Loucy (cell line): ENCODE data around the gene YIF1A.

Experiments
- H2AFZ ChIP-seq: fragments of 200-600 bp; sonication (generic); 2 replicates; pipeline ENCODE4 v1.6.0; 2016; ENCODE audit warnings: antibody characterized with exemption, mild to moderate bottlenecking, low read length, moderate library complexity
- H3F3A ChIP-seq: fragments of 200-600 bp; 2 replicates; pipeline ENCODE4 v1.6.0; 2016; ENCODE audit warnings: antibody characterized with exemption, low read depth, mild to moderate bottlenecking
- H3K27me3 ChIP-seq: fragments of 200-600 bp; sonication (generic); 2 replicates; pipeline ENCODE4 v1.6.1; 2014; ENCODE audit warnings: low read length, mild to moderate bottlenecking; ENCODE audit not compliant: insufficient read depth, poor library complexity, severe bottlenecking
- H3K36me3 ChIP-seq: fragments of 200-600 bp; sonication (generic); 2 replicates; pipeline ENCODE4 v1.6.1; 2016; ENCODE audit warnings: low read length; ENCODE audit not compliant: insufficient read depth
- H3K4me1 ChIP-seq: fragments of 200-600 bp; sonication (generic); 2 replicates; pipeline ENCODE4 v1.5.1; 2014; ENCODE audit warnings: low read length, mild to moderate bottlenecking; ENCODE audit not compliant: insufficient read depth, poor library complexity, severe bottlenecking
- H3K4me2 ChIP-seq: fragments of 200-600 bp; sonication (generic); 2 replicates; pipeline ENCODE4 v1.6.0; 2014; ENCODE audit warnings: antibody characterized with exemption, low read length, low read depth, mild to moderate bottlenecking; ENCODE audit not compliant: poor library complexity, severe bottlenecking
- H3K4me3 ChIP-seq: fragments of 200-600 bp; sonication (generic); 2 replicates; pipeline ENCODE4 v1.5.1; 2014; ENCODE audit warnings: low read length, mild to moderate bottlenecking, mixed read lengths; ENCODE audit not compliant: poor library complexity, severe bottlenecking
- H3K79me2 ChIP-seq: fragments of 200-600 bp; sonication (generic); 2 replicates; pipeline ENCODE4 v1.6.1; 2014; ENCODE audit warnings: low read length; ENCODE audit not compliant: insufficient read depth
- H3K9ac ChIP-seq: fragments of 200-600 bp; sonication (generic); 2 replicates; pipeline ENCODE4 v1.6.0; 2014; ENCODE audit warnings: mild to moderate bottlenecking, low read depth, low read length, moderate library complexity; ENCODE audit not compliant: poor library complexity, severe bottlenecking
- H3K9me2 ChIP-seq: fragments of 200-600 bp; sonication (generic); replicated peaks from 2 replicates; pipeline ENCODE4 v1.6.1; 2016; ENCODE audit warnings: low read depth, low read length, mixed read lengths
- H3K9me3 ChIP-seq: fragments of 200-600 bp; sonication (generic); 2 replicates; pipeline ENCODE4 v1.6.1; 2014; ENCODE audit warnings: mild to moderate bottlenecking, antibody characterized with exemption, low read length, low read depth; ENCODE audit not compliant: insufficient read depth
- H4K20me1 ChIP-seq: fragments of 200-600 bp; sonication (generic); 2 replicates; pipeline ENCODE4 v1.6.0; 2014; ENCODE audit warnings: antibody characterized with exemption, low read length, mild to moderate bottlenecking; ENCODE audit not compliant: insufficient read depth, poor library complexity, severe bottlenecking
- EZH2phosphoT487 ChIP-seq: fragments of 200-600 bp; IDR thresholded peaks from 2 replicates; pipeline ENCODE4 v1.6.1; 2018; ENCODE audit warnings: antibody characterized with exemption, mild to moderate bottlenecking, moderate library complexity, borderline replicate concordance
- TF ChIP-seq, protein P1 (sequence below): fragments of 200-600 bp; sonication (generic); conservative IDR thresholded peaks from 2 replicates; pipeline ENCODE4 v1.5.1; 2014; ENCODE audit warnings: mild to moderate bottlenecking, antibody characterized with exemption, low read length

Gene YIF1A

DNA sequence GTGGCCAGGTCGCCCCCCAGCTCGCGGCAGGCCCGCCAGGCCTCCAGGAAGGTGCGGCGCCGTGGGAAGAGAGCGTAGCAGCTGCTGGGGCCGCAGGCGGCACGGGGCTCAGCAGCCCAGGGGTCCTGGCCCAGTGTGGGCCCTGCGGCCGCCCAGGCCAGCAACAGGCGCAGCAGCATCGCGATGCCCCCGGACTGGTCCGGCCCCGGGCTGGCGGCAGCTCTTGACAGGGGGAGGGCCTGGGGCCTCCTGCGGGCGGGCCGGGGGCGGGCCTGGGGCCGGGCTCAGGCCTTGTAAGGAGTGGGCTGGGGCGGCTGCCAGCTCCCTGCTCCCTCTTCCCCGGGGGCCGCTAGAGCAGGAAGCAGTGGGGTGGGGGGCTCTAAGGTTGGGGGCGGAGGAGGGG, 27.9 kb upstream of the YIF1A start, which contains the start of gene CD248:
Gene CD248, minus strand, starts transcription at position 196 of the 403 bp plus-strand sequence. Its CDS starts 17 bp downstream, at position 179.
- H3F3A ChIP-seq: no peaks in the 10 kb centered on the region
- H2AFZ ChIP-seq: 0 out of 2 replicates have a peak within 1 kb of the TSS, but pooled peaks have one; percentile 18
- no peaks in the 10 kb centered on the region for H3K27me3 ChIP-seq
- H3K9me3 ChIP-seq: no peaks in the 10 kb centered on the region
- TF ChIP-seq EZH2phosphoT487: no peak
- TF ChIP-seq, protein P1, sequence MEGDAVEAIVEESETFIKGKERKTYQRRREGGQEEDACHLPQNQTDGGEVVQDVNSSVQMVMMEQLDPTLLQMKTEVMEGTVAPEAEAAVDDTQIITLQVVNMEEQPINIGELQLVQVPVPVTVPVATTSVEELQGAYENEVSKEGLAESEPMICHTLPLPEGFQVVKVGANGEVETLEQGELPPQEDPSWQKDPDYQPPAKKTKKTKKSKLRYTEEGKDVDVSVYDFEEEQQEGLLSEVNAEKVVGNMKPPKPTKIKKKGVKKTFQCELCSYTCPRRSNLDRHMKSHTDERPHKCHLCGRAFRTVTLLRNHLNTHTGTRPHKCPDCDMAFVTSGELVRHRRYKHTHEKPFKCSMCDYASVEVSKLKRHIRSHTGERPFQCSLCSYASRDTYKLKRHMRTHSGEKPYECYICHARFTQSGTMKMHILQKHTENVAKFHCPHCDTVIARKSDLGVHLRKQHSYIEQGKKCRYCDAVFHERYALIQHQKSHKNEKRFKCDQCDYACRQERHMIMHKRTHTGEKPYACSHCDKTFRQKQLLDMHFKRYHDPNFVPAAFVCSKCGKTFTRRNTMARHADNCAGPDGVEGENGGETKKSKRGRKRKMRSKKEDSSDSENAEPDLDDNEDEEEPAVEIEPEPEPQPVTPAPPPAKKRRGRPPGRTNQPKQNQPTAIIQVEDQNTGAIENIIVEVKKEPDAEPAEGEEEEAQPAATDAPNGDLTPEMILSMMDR: no peak
- H3K4me3 ChIP-seq: peak within 1 kb of the TSS; percentile 58
- H3K4me1 ChIP-seq: peaks cover 43% of the 10 kb centered on the region
- no peaks in the 10 kb centered on the region for H3K79me2 ChIP-seq
- peak within 1 kb of the TSS; percentile 66 for H3K9ac ChIP-seq
- no peaks in the 10 kb centered on the region for H4K20me1 ChIP-seq
- H3K9me2 ChIP-seq: no peaks in the 10 kb centered on the region
- H3K36me3 ChIP-seq: no peaks in the 10 kb centered on the region
- peak within 1 kb of the TSS; percentile 69 for H3K4me2 ChIP-seq

DNA sequence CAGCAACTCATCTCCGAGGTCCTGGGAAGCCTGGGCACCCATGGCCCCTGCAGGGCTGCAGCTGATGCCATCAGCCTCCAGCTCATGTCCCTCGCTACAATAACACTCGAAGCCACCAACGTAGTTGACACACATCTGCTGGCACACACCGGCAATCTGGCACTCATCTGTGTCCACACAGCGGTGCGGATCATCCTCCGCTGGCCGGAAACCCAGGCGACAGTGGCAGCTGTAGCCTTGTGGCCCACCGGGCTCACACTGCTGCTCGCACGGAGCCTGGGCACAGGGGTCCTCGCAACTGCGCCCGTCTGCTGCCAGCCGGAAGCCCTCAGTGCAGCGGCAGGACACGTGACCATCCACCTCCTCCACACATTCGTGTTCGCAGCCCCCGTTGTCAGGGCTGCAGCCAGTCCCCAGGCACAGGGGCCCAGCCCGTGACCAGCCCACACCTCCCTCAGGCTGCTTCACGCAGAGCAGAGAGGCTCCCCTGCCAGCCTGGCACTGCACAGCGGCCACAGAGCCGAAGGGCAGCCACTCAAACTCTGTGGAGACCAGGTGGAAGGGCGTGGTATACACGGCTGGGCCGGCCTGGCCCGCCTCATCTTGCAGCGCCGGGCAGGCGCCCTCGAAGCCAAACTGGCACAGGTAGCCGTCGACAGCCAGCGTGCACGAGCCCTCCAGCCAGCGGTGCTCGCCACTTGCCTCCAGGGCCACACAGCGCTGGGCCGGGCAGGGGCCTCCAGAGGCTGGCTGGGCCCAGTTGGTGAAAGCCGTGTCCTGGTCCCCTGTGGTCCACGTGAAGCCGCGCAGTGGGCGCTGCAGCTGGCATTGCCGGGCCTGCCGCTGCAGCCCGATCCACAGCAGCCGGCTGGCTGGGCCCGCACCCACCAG, 27.2 kb upstream of the YIF1A start:
- H3F3A ChIP-seq: no peaks in the 10 kb centered on the region
- no peaks in the 10 kb centered on the region for H3K9me2 ChIP-seq
- no peaks in the 10 kb centered on the region for H4K20me1 ChIP-seq
- no peak overlapping the region for H3K4me2 ChIP-seq
- H3K27me3 ChIP-seq: no peaks in the 10 kb centered on the region
- no peak overlapping the region for H3K4me3 ChIP-seq
- TF ChIP-seq, protein P1: no peak
- no peak for TF ChIP-seq EZH2phosphoT487
- H3K4me1 ChIP-seq: peaks cover 43% of the 10 kb centered on the region
- no peak overlapping the region for H2AFZ ChIP-seq
- no peaks in the 10 kb centered on the region for H3K79me2 ChIP-seq
- H3K9ac ChIP-seq: no peak overlapping the region
- no peaks in the 10 kb centered on the region for H3K9me3 ChIP-seq
- H3K36me3 ChIP-seq: no peaks in the 10 kb centered on the region

DNA sequence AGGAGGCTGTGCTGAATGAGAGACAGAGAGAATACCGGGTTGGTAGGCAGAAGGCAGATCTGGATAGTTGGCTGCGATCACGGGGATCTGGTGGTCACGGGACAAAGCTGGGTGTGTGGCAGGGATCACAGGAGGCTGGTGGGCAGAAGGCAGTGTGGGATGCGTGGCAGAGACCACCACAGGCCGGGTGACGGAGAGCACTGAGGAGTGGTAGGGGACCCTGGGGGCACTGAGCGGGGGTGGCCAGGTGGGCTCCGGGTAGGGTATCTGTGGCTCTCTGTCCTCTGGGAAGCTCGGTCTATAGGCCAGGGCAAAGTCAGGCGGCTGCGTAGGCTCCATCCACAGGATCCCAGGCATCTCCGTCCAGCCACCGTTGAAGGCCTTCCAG, 26.5 kb upstream of the YIF1A start:
- H3K4me3 ChIP-seq: no peak overlapping the region
- no peaks in the 10 kb centered on the region for H3F3A ChIP-seq
- H3K36me3 ChIP-seq: no peaks in the 10 kb centered on the region
- TF ChIP-seq EZH2phosphoT487: no peak
- TF ChIP-seq, protein P1: no peak
- peaks cover 43% of the 10 kb centered on the region for H3K4me1 ChIP-seq
- H3K4me2 ChIP-seq: no peak overlapping the region
- H3K9ac ChIP-seq: no peak overlapping the region
- H3K9me2 ChIP-seq: no peaks in the 10 kb centered on the region
- no peaks in the 10 kb centered on the region for H3K27me3 ChIP-seq
- no peak overlapping the region for H2AFZ ChIP-seq
- no peaks in the 10 kb centered on the region for H3K79me2 ChIP-seq
- no peaks in the 10 kb centered on the region for H3K9me3 ChIP-seq
- H4K20me1 ChIP-seq: no peaks in the 10 kb centered on the region
